Measurements from ENCODE around the gene PLEKHM1. TPM values are rescaled to one million over a fixed set of nuclear protein-coding genes. Genes with fewer than 3 reads are reported as not detected.
A peak's percentile ranks its signal among the peaks of the same experiment; 100 is the strongest.

PLEKHM1 gene
- total and polyA plus RNA-seq, 2 of the 13 experiments (the other 11 are each of a cell fraction or from before 2014, with no cell fraction given), result 7.6 to 13.5 TPM

DNA sequence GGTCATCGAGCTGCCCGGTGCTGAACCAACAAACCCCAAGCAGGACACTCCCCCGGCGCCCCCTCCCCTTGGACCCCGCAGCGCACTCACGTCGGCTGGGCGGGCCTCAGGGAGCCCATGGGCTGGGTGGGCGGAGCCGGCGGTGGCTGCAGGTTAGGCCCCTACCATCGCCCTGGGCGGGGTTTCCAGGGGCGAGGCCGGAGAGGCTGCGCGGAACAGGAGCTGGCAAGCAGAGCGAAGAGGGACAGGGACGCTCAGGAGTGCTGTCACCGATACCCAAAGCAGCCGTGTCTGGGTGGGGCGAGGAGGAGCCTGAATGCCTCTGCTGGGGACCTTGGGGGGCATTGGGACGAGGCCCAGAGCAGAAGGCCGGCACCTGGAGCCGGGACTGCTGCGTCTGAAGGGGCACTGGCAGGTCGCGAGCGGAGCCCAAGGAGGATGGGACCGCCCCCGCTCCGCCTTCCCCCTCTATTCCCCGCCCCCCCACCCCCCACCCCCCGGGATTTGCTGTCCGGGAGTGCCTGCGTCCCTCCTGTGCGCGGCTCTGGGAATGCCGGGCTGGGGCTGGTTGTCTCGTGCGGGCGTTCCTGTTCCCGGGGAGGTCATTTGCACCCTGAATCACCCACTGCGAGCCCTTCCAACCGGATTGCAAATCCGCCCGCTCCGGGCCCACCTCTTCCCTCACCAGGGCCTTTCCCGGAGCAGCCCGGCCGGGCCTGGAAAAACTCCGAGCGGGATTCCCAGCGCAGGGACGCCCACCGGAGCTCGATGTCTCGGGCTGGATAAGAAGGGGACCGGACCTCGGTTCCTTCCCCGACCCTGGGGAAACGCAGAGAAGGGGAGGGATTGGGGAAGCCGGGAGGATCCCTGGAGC, 58.8 kb downstream of the PLEKHM1 start:
- FAIRE-seq (no peak), DNase-seq (ENCODE audit: low spot score) (peak; percentile 76), ATAC-seq (peak; percentile 61)
- under 1% methylated on average over 40 of the region's 64 CpGs for WGBS (ENCODE audit: low lambda C conversion rate)
- Histone ChIP-seq H3K9me3 (ENCODE audit: low read length) (no peaks in the 10 kb centered on the region), H3K27ac (ENCODE audit: extremely low read length, insufficient read depth, low read length) (no peak overlapping the region), H4K20me1 (ENCODE audit: insufficient read depth, low read length) (0 out of 2 replicates have a peak, but pooled peaks cover 4% of the 10 kb centered on the region), H3K36me3 (replicated peaks in 1 of 2; ENCODE audit: control insufficient read depth in 1 of 2, insufficient read depth in 2 of 2, low read length in 2 of 2) (no peaks in the 10 kb centered on the region), H3K27me3 (ENCODE audit: control insufficient read depth in 1 of 2, insufficient read depth in 2 of 2, low read length in 2 of 2) (peaks cover 2 to 38% of the 10 kb centered on the region in 2 experiments; a peak in 4 of 5 replicates), H2AFZ (ENCODE audit: low read length) (no peak overlapping the region), H3K4me3 (replicated peaks in 1 of 3; ENCODE audit: insufficient read depth in 1 of 3, low read depth in 2 of 3, low read length in 3 of 3) (peak overlapping the region; percentile 52 to 82 (median 66)), H3K4me2 (ENCODE audit: low read depth, low read length) (peak overlapping the region; percentile 93), H3K79me2 (ENCODE audit: insufficient read depth, low read length) (no peaks in the 10 kb centered on the region), H3K4me1 (ENCODE audit: insufficient read depth, low read length) (peaks cover 47% of the 10 kb centered on the region), H3K9ac (ENCODE audit: insufficient read depth, low read depth, low read length) (peak overlapping the region; percentile 35; the same call in 1 of the 2 replicates)
- ChIA-PET POLR2A (interaction anchor here (1.2 to 1.3 kb wide), 3 partner anchors 25 to 283 kb away, joined by 4 read pairs; partner anchors contain the start of gene HEXIM1), CTCF (ENCODE audit: low intra/inter-chr PET ratio, low total read pairs) (no interaction called here)
- intact Hi-C loops (cut with micrococcal nuclease; ENCODE audit: unreplicated experiment) (no loop called here), in situ Hi-C loops (cut with HindIII; ENCODE audit: extremely low pct_ligation_motif_present, low pct_unique_long_range_greater_than_20kb) (no loop called here)
- BruUV-seq (replicated peaks), result no TSS peak
- TF ChIP-seq, protein P1, sequence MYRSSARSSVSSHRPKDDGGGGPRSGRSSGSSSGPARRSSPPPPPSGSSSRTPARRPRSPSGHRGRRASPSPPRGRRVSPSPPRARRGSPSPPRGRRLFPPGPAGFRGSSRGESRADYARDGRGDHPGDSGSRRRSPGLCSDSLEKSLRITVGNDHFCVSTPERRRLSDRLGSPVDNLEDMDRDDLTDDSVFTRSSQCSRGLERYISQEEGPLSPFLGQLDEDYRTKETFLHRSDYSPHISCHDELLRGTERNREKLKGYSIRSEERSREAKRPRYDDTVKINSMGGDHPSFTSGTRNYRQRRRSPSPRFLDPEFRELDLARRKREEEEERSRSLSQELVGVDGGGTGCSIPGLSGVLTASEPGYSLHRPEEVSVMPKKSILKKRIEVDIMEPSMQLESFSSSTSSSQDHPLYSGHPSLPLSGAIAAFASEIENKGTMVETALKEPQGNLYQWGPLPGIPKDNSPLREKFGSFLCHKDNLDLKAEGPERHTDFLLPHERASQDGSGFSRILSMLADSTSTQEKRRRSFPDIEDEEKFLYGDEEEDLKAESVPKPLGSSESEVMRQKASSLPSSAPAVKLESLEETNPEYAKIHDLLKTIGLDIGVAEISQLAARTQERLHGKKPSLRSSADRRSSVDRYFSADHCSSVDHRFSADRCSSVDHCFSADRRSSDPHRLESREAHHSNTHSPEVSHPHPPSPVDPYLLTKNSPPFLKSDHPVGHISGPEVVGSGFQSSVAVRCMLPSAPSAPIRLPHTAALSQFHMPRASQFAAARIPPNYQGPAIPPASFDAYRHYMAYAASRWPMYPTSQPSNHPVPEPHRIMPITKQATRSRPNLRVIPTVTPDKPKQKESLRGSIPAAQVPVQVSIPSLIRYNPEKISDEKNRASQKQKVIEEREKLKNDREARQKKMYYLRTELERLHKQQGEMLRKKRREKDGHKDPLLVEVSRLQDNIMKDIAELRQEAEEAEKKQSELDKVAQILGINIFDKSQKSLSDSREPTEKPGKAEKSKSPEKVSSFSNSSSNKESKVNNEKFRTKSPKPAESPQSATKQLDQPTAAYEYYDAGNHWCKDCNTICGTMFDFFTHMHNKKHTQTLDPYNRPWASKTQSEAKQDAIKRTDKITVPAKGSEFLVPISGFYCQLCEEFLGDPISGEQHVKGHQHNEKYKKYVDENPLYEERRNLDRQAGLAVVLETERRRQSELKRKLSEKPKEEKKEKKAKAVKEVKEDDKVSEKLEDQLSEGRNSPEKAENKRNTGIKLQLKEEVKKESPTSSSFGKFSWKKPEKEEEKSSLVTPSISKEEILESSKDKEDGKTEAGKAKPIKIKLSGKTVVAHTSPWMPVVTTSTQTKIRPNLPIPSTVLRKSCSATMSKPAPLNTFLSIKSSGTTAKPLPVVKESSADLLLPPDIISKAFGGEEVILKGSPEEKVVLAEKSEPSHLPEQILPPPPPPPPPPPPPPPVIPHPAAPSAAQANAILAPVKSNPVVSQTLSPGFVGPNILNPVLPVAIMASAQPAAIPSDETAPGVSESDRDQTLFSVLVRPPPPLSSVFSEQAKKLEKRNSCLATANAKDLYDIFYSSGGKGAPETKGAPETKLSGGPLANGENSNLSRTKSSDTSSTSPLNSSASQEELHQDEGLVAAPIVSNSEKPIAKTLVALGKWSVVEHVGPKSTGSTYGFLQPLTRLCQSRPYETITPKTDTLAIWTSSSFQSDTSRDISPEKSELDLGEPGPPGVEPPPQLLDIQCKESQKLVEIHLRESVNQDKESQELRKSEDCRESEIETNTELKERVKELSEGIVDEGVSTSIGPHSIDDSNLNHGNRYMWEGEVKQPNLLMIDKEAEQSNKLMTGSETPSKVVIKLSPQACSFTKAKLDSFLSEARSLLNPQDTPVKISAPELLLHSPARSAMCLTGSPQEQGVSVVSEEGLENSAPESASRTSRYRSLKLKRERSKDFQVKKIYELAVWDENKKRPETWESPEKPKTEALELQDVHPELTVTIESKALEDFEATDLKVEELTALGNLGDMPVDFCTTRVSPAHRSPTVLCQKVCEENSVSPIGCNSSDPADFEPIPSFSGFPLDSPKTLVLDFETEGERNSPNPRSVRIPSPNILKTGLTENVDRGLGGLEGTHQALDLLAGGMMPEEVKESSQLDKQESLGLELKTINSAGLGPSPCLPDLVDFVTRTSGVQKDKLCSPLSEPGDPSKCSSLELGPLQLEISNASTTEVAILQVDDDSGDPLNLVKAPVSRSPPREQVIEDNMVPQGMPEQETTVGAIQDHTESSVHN (CRISPR knock-in tag; IDR thresholded peaks at IDR 0.05), result no peak
- TF ChIP-seq XRCC5 (optimal IDR thresholded peaks at IDR 0.05; ENCODE audit: low read length), result peak; percentile 47
- peak; percentile 72; the same call in 1 of the 2 replicates for TF ChIP-seq PCBP1 (IDR thresholded peaks at IDR 0.05; ENCODE audit: borderline replicate concordance, low read depth, low read length)
- TF ChIP-seq, protein P2, sequence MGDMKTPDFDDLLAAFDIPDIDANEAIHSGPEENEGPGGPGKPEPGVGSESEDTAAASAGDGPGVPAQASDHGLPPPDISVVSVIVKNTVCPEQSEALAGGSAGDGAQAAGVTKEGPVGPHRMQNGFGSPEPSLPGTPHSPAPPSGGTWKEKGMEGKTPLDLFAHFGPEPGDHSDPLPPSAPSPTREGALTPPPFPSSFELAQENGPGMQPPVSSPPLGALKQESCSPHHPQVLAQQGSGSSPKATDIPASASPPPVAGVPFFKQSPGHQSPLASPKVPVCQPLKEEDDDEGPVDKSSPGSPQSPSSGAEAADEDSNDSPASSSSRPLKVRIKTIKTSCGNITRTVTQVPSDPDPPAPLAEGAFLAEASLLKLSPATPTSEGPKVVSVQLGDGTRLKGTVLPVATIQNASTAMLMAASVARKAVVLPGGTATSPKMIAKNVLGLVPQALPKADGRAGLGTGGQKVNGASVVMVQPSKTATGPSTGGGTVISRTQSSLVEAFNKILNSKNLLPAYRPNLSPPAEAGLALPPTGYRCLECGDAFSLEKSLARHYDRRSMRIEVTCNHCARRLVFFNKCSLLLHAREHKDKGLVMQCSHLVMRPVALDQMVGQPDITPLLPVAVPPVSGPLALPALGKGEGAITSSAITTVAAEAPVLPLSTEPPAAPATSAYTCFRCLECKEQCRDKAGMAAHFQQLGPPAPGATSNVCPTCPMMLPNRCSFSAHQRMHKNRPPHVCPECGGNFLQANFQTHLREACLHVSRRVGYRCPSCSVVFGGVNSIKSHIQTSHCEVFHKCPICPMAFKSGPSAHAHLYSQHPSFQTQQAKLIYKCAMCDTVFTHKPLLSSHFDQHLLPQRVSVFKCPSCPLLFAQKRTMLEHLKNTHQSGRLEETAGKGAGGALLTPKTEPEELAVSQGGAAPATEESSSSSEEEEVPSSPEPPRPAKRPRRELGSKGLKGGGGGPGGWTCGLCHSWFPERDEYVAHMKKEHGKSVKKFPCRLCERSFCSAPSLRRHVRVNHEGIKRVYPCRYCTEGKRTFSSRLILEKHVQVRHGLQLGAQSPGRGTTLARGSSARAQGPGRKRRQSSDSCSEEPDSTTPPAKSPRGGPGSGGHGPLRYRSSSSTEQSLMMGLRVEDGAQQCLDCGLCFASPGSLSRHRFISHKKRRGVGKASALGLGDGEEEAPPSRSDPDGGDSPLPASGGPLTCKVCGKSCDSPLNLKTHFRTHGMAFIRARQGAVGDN (CRISPR knock-in tag; IDR thresholded peaks at IDR 0.05), result peak; percentile 64
- TF ChIP-seq, protein P3, sequence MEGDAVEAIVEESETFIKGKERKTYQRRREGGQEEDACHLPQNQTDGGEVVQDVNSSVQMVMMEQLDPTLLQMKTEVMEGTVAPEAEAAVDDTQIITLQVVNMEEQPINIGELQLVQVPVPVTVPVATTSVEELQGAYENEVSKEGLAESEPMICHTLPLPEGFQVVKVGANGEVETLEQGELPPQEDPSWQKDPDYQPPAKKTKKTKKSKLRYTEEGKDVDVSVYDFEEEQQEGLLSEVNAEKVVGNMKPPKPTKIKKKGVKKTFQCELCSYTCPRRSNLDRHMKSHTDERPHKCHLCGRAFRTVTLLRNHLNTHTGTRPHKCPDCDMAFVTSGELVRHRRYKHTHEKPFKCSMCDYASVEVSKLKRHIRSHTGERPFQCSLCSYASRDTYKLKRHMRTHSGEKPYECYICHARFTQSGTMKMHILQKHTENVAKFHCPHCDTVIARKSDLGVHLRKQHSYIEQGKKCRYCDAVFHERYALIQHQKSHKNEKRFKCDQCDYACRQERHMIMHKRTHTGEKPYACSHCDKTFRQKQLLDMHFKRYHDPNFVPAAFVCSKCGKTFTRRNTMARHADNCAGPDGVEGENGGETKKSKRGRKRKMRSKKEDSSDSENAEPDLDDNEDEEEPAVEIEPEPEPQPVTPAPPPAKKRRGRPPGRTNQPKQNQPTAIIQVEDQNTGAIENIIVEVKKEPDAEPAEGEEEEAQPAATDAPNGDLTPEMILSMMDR (CRISPR knock-in tag; IDR thresholded peaks at IDR 0.05), result 0 out of 2 replicates have a peak, but pooled peaks have one; percentile 24
- no peak for TF ChIP-seq ATM (IDR thresholded peaks at IDR 0.05; ENCODE audit: borderline replicate concordance)
- no peak for TF ChIP-seq KDM6A (CRISPR knock-in tag; IDR thresholded peaks at IDR 0.05; ENCODE audit: low read depth)
